Hindlimb muscle (tissue), 1 donor: Measurements from ENCODE around the gene PAX6. TPM values are rescaled to one million over a fixed set of nuclear protein-coding genes. Genes with fewer than 3 reads are reported as not detected.
"Not testable (repeated sequence)": the region's sequence is repeated elsewhere in the genome, so short reads cannot be mapped to it uniquely, and the experiment has no call there.

Experiments used
- DNase-seq: peaks from one replicate; pipeline ENCODE4 v3.0.0-alpha.2; 2013
- polyA plus RNA-seq: library from polyadenylated mRNA; unstranded; fragments of 120-200 nt; gene quantifications from one replicate; pipeline ENCODE4 v1.2.1, GENCODE V29; 2013; ENCODE audit not compliant: insufficient read length

Gene PAX6
- polyA plus RNA-seq, 1 donor = not detected

GRCh38 chr11:31764766-31765165 lies 46.4 kb downstream of the PAX6 start:
- no peak for DNase-seq

- no peak for DNase-seq
Measured at GRCh38 chr11:31764261-31764660, 46.9 kb downstream of the PAX6 start.

GRCh38 chr11:31763296-31763695 lies 47.8 kb downstream of the PAX6 start:
- no peak for DNase-seq

DNA sequence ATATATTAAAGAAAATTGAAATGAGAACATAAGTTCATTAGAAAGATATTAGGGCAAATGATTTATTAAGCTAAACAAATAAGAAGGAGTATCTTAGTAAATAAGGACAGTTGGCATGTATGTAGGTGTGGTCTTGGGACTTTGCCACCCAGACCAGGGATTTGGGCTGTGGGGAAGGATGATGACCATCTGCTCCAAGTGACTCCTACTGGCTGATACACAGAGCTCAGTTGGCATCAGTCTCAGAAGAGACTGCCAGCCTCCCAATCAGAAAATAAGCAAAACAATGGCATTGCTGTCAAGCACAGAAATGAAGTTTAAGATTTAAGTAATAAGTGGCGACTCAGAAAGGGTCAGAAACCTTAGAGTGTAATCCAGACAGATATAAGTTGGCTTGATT lies 49.5 kb downstream of the PAX6 start:
- no peak for DNase-seq

- no peak for DNase-seq
Measured at GRCh38 chr11:31757260-31757835, 53.8 kb downstream of the PAX6 start.

GRCh38 chr11:31747581-31747980 lies 63.5 kb downstream of the PAX6 start:
- DNase-seq = no peak

GRCh38 chr11:31740731-31741368 lies 70.3 kb downstream of the PAX6 start:
- not testable (repeated sequence) for DNase-seq

GRCh38 chr11:31740131-31740530 lies 71.0 kb downstream of the PAX6 start:
- no peak for DNase-seq
